Measurements from ENCODE around the gene ECEL1.
"Not testable (repeated sequence)": the region's sequence is repeated elsewhere in the genome, so short reads cannot be mapped to it uniquely, and the experiment has no call there.

ECEL1 gene

GRCh38 chr2:232441922-232442321, 45.7 kb downstream of the ECEL1 start:
- DNase-seq (ENCODE audit: low spot score) = not testable (repeated sequence)

GRCh38 chr2:232441147-232441651, 46.4 kb downstream of the ECEL1 start:
- DNase-seq (ENCODE audit: low spot score) = no peak

DNA sequence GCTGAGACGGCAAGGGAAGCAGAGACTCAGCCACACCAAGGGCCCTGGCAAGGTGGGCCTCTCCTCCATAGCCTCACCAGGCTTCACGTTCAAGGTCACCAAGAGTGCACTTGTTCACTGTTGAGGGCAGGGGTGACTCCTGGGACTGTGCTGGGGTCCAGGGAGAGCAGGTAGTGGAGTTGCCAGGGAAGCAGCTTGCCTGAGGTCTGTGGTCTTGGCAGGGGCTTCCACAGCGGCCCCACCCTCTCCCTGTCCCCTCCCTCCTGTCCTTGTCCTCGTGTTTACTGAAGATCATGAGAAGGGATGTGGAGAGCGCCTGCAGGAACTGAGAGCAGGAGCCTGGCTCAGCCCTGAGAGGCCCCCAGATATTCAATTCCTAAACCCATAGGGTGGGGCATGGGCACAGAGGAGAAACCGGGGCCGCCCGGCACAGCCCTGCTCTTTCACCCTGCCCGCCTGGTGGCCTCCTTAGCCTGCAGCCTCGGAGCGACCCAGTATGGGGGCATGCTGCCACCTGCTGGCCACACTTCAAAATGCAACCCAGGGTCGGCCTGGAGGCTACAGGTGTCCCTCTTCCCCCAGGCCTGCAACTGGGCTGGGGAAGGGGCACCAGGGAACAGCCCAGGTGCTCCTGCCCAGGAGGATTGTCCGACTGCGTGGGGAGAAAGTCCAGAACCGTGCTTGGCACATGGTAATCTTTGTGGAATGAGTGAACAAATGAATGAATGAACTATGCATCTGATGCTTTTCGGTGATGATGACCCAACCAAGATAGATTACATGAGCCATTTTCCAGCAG, 47.2 kb downstream of the ECEL1 start:
- peak; percentile 85 for DNase-seq (ENCODE audit: low spot score)

- no peak for DNase-seq (ENCODE audit: low spot score)
Measured at GRCh38 chr2:232439758-232440135, 47.9 kb downstream of the ECEL1 start.

DNA sequence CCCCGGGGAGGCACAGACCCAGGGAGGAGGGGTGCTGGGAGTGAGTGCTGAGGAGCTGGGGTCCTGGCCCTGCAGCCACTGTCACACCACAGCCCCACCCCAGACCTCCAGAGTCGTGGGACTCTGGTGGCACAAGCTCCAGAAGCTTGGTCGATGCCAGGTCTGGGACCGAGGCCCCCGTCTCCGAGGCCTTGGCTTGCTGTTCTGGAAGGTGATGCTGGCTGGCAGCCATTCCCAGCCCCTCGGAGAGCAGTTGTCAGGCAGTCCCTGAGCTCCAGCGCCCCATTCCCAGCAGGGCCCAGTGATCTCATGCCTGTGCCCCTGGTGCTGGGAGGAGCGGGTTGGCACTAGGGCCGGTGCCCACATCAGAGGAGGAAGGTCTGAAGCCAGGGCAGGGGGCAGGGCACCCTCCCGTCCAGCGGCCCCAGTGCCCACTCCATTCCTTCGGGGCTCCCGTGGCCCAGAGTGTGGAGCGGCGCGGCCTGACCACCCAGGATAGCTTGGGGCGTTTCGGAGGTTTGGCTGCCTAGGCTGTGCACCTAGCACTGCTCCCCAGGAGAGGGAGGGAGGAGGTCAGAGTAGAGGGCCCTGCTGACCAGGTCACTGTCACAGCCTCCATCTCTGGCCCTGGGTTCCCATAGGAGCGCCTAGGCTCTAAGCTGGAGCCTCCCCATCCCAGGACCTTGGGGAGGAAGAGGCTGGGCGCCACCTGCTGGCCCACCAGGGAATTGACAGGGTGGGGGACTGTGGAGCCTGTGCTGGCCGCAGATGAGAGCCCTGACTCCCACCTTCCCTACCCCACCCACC, 48.5 kb downstream of the ECEL1 start:
- DNase-seq (ENCODE audit: low spot score) = peak; percentile 45

DNA sequence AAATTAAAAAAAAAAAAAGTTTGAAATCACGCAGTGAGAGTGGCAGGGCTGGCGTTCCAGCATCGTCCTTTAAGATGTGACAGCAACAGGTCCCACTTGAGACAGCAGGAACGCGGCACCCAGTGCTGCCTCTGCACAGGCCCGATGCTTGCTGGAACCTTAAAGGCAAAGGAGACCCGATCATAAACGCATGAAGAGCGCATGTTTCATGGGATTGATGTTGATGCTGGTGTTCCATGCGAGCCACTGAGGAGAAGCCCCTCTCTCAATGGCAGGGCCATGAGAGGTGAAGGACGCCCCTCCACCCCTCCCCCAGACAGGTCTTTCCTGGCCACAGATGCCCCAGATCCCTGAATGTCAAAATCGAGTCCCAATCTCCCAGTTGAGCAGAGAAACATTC, 49.5 kb downstream of the ECEL1 start:
- no peak for DNase-seq (ENCODE audit: low spot score)

DNA sequence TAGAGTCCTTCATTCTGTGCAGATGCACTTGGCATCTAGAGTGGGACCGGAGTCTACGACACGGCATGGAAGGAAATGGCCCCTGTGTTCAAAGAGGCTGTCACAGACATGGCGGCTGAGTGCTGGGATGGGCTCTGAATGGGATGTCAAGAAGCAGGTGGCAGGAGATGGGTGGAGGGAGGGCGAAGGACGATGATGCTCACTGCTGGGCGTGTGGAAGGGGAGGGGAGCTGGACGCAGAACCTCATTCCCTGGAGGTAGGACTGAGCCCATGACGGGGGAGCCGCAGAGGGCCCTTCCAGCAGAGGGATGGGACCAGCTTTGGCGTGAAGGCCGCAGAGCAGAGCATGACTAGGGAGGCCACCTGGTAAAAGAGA, 50.5 kb downstream of the ECEL1 start:
- no peak for DNase-seq (ENCODE audit: low spot score)

- no peak for DNase-seq (ENCODE audit: low spot score)
Measured at GRCh38 chr2:232436381-232437194, 51.0 kb downstream of the ECEL1 start.

DNA sequence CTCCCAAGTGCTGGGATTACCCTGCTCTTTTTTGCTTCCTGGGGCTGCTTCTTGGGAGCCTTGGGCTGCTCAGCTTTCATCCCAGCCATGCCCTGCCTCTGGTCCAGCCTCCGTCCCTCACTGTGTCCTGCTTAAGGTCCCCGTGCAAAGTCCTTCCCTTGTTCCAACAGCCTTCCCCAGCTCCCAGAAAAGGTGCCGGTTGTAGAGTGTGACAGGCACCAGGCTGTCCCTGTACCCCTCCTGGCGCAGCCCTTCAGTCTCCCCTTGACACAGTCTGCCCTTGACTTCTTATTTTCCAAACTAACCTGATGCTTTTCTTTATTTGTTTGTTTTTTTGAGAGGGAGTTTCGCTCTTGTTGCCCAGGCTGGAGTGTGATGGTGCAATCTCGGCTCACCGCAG, 51.8 kb downstream of the ECEL1 start:
- no peak for DNase-seq (ENCODE audit: low spot score)

- DNase-seq (ENCODE audit: low spot score) = no peak
Measured at GRCh38 chr2:232435375-232435648, 52.3 kb downstream of the ECEL1 start.

- no peak for DNase-seq (ENCODE audit: low spot score)
Measured at GRCh38 chr2:232434563-232435374, 52.9 kb downstream of the ECEL1 start.

DNA sequence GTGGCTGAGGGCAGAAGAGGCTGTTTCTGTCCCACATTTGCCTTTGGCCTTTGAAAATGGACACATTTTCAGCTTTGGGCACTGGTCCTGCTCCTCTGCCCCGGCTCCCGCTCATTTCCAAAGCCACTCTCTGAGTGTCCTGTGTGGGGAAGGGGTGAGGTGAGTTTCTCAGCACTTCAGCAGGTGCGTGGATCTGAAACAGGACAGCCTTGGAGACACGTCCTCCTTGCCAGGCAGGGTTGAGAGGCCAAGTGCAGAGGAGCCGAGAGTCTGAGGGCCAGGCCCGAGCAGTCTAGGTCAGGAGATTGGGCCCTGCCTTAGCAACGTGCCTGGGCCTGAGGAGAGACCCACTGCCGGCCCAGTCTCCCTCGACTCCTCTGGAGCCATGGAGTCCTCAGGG, 53.5 kb downstream of the ECEL1 start:
- DNase-seq (ENCODE audit: low spot score) = no peak

DNA sequence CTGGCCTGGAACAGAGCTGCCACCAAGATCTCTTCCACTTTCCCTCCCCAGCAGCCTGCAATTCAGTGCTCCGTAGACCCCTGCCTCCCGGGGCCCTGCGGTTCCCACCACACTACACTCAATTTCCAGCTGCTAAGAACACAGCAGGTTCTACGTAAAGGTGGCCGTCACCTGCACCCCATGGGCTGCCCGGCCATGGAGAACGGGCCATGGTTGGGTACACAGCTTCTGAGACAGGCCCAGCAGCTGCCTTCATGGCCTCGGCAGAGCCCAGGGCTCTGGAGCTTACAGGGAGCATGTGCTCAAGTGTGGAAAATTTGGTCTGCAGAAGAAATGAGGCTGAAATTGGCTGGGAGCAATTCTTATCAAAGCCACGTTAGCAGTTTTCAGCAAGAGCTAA, 54.0 kb downstream of the ECEL1 start:
- not testable (repeated sequence) for DNase-seq (ENCODE audit: low spot score)

DNA sequence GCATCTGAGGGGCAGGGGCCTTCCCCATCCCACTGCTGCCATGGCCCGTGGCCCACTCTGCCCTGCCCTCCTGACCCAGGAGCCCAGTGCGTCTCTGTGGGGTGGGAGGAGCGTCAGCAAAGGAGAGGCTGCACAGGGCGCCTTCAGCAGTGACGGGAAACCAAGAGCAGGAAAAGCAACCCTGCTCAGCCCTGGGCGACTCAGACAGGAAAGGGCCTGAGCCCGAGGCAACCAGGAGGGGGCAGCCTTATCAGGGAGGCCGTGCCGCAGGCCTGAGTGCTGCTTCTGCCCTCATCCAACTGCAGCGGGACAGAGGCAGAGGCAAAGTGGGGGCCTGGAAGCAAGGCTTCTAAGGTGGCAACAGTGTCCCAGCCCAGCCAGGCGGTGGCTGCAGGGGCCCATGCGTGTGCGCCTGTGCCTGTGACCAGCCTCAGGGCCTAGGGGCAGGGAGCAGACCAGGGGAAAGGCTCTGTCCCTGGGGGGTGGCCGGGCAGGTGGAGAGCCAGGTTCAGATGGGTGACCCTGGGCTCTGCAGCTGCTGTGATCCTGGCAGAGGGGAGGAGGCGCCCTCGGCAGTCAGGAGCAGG, 54.9 kb downstream of the ECEL1 start:
- no peak for DNase-seq (ENCODE audit: low spot score)

- no peak for DNase-seq (ENCODE audit: low spot score)
Measured at GRCh38 chr2:232431705-232432590, 55.7 kb downstream of the ECEL1 start.

All from CD4-positive, alpha-beta T cell treated with Interleukin-2 at 100 ng/mL for 4 hours (primary cell).